IMR-90 (cell line): Measurements from ENCODE around the gene PILRA. TPM values are rescaled to one million over a fixed set of nuclear protein-coding genes. Genes with fewer than 3 reads are reported as not detected.

Experiments used
- ATAC-seq: fragments of 200-7000 bp; cut with Tn5 transposase; 2 replicates; pipeline ENCODE4 v1.9.1; 2020; ENCODE audit warnings: low read depth, mild to moderate bottlenecking, moderate library complexity
- BruUV-seq: library from RNA; stranded (reverse); fragments of 400-500 nt; replicated peaks from 2 replicates; lab custom pipeline; 2021; lab: Mats Ljungman, UMichigan
- CTCF ChIA-PET: fragments of 300-600 bp; formaldehyde crosslinking; extraction: SDS; loops from one replicate; lab custom pipeline; 2021; ENCODE audit warnings: antibody characterized with exemption; lab: Yijun Ruan, JAX
- POLR2A ChIA-PET: fragments of 300-600 bp; sonication (Branson Sonifier 250); formaldehyde crosslinking; loops from one replicate; lab custom pipeline; 2022; ENCODE audit warnings: antibody characterized with exemption; ENCODE audit not compliant: unreplicated experiment; lab: Charles Lee
- DNase-seq: peaks from one replicate; pipeline ENCODE4 v3.0.0; 2013
- H2AFZ ChIP-seq: replicated peaks from 2 replicates; pipeline ENCODE3; 2013; ENCODE audit warnings: low read length, mild to moderate bottlenecking; ENCODE audit not compliant: poor library complexity
- H2AK5ac ChIP-seq: 2 replicates; pipeline ENCODE4 v1.6.1; 2013; ENCODE audit warnings: low read depth, low read length, inconsistent platforms
- H2AK9ac ChIP-seq: replicated peaks from 2 replicates; pipeline ENCODE3; 2013; ENCODE audit warnings: mild to moderate bottlenecking, low read depth, low read length, moderate library complexity; ENCODE audit not compliant: poor library complexity
- H2BK120ac ChIP-seq: 2 replicates; pipeline ENCODE4 v1.6.1; 2013; ENCODE audit warnings: low read depth, low read length, inconsistent platforms
- H2BK15ac ChIP-seq: 3 replicates; pipeline ENCODE4 v1.6.1; 2013; ENCODE audit warnings: low read depth, low read length, inconsistent platforms
- H2BK20ac ChIP-seq: 2 replicates; pipeline ENCODE4 v1.6.1; 2013; ENCODE audit warnings: low read depth, mild to moderate bottlenecking, inconsistent platforms, low read length, moderate library complexity
- H2BK5ac ChIP-seq: 2 replicates; pipeline ENCODE4 v1.6.1; 2013; ENCODE audit warnings: mild to moderate bottlenecking, low read depth, low read length, inconsistent platforms; ENCODE audit not compliant: poor library complexity, severe bottlenecking
- H3K14ac ChIP-seq: replicated peaks from 2 replicates; pipeline ENCODE4 v1.6.1; 2013; ENCODE audit warnings: low read depth, low read length, inconsistent platforms
- H3K18ac ChIP-seq: 2 replicates; pipeline ENCODE4 v1.6.1; 2013; ENCODE audit warnings: low read depth, low read length, control low read depth
- H3K23ac ChIP-seq: 2 replicates; pipeline ENCODE4 v1.6.1; 2013; ENCODE audit warnings: low read depth, low read length, inconsistent platforms
- H3K27ac ChIP-seq: 2 replicates; pipeline ENCODE4 v1.5.1; 2013; ENCODE audit warnings: mild to moderate bottlenecking, control low read depth, low read length; ENCODE audit not compliant: insufficient read depth
- H3K27me3 ChIP-seq: 2 replicates; pipeline ENCODE4 v1.6.1; 2013; ENCODE audit warnings: low read length; ENCODE audit not compliant: control insufficient read depth, insufficient read depth
- H3K36me3 ChIP-seq: 2 replicates; pipeline ENCODE4 v1.6.1; 2013; ENCODE audit warnings: low read length, mixed read lengths; ENCODE audit not compliant: control insufficient read depth, insufficient read depth
- H3K4ac ChIP-seq: 2 replicates; pipeline ENCODE4 v1.6.1; 2013; ENCODE audit warnings: low read depth, low read length, inconsistent platforms
- H3K4me1 ChIP-seq: 2 replicates; pipeline ENCODE4 v1.6.1; 2013; ENCODE audit warnings: low read length, mixed read lengths; ENCODE audit not compliant: control insufficient read depth, insufficient read depth
- H3K4me2 ChIP-seq: 2 replicates; pipeline ENCODE4 v1.6.1; 2013; ENCODE audit warnings: low read depth, mild to moderate bottlenecking, control low read depth, low read length, moderate library complexity
- H3K4me3 ChIP-seq: 2 replicates; pipeline ENCODE4 v1.5.1; 2013; ENCODE audit warnings: low read depth, mild to moderate bottlenecking, control low read depth, low read length, moderate library complexity; ENCODE audit not compliant: insufficient read depth
- H3K56ac ChIP-seq: 2 replicates; pipeline ENCODE4 v1.6.1; 2013; ENCODE audit warnings: low read length, inconsistent platforms; ENCODE audit not compliant: insufficient read depth; ENCODE audit errors: extremely low read depth
- H3K79me1 ChIP-seq, 2 experiments: 2 replicates each; pipeline ENCODE4 v1.6.1; 2013; ENCODE audit warnings: low read length in 2 of 2, inconsistent platforms in 1 of 2, low read depth in 1 of 2
- H3K9ac ChIP-seq: 2 replicates; pipeline ENCODE4 v1.6.1; 2013; ENCODE audit warnings: low read depth, low read length, control low read depth
- H3K9me1 ChIP-seq: 2 replicates; pipeline ENCODE4 v1.6.1; 2013; ENCODE audit warnings: low read length, inconsistent platforms; ENCODE audit not compliant: insufficient read depth
- H3K9me3 ChIP-seq: 2 replicates; pipeline ENCODE4 v1.6.1; 2013; ENCODE audit warnings: low read length; ENCODE audit not compliant: control insufficient read depth, insufficient read depth
- H4K20me1 ChIP-seq: 2 replicates; pipeline ENCODE4 v1.6.1; 2013; ENCODE audit warnings: low read length, inconsistent platforms; ENCODE audit not compliant: insufficient read depth
- H4K5ac ChIP-seq: 2 replicates; pipeline ENCODE4 v1.6.1; 2013; ENCODE audit warnings: mild to moderate bottlenecking, low read depth, low read length, control low read depth
- H4K8ac ChIP-seq, 2 experiments: 2 replicates each; pipeline ENCODE4 v1.6.1; 2013; ENCODE audit warnings: low read depth in 2 of 2, low read length in 2 of 2, control low read depth in 1 of 2, inconsistent platforms in 1 of 2
- H4K91ac ChIP-seq: 2 replicates; pipeline ENCODE4 v1.6.1; 2013; ENCODE audit warnings: low read depth, low read length, inconsistent platforms; ENCODE audit not compliant: insufficient read depth
- BHLHE40 ChIP-seq: fragments of 150-350 bp; IDR thresholded peaks from 2 replicates; pipeline ENCODE4 v1.6.1; 2016; ENCODE audit warnings: mild to moderate bottlenecking, low read depth, low read length
- CEBPB ChIP-seq: IDR thresholded peaks from 2 replicates; pipeline ENCODE4 v1.6.1; 2012; ENCODE audit warnings: low read depth, low read length, improper control_type of control experiment
- FOS ChIP-seq: fragments of 150-350 bp; IDR thresholded peaks from 2 replicates; pipeline ENCODE4 v1.6.1; 2016; ENCODE audit warnings: low read depth, low read length
- MAFK ChIP-seq: IDR thresholded peaks from 2 replicates; pipeline ENCODE4 v1.6.1; 2012; ENCODE audit warnings: low read depth, low read length, improper control_type of control experiment
- MAZ ChIP-seq: IDR thresholded peaks from 2 replicates; pipeline ENCODE4 v1.6.1; 2012; ENCODE audit warnings: low read depth, mild to moderate bottlenecking, low read length, improper control_type of control experiment, moderate library complexity, borderline replicate concordance
- MXI1 ChIP-seq: IDR thresholded peaks from 2 replicates; pipeline ENCODE4 v1.6.1; 2012; ENCODE audit warnings: low read depth, mild to moderate bottlenecking, low read length, moderate library complexity, borderline replicate concordance
- NFE2L2 ChIP-seq: fragments of 150-350 bp; IDR thresholded peaks from 2 replicates; pipeline ENCODE4 v1.6.1; 2016; ENCODE audit warnings: low read depth, mild to moderate bottlenecking, low read length
- POLR2A ChIP-seq: IDR thresholded peaks from 2 replicates; pipeline ENCODE4 v1.6.1; 2012; ENCODE audit warnings: mild to moderate bottlenecking, low read depth, low read length
- RAD21 ChIP-seq: IDR thresholded peaks from 2 replicates; pipeline ENCODE4 v1.6.1; 2012; ENCODE audit warnings: low read length, improper control_type of control experiment
- RCOR1 ChIP-seq: IDR thresholded peaks from 2 replicates; pipeline ENCODE4 v1.6.1; 2012; ENCODE audit warnings: mild to moderate bottlenecking, low read length, improper control_type of control experiment; ENCODE audit not compliant: insufficient replicate concordance
- RFX5 ChIP-seq: IDR thresholded peaks from 2 replicates; pipeline ENCODE4 v1.8.0; 2012; ENCODE audit warnings: low read depth, mild to moderate bottlenecking, low read length, moderate library complexity
- WGBS, 2 experiments: methylation state at CpG; one replicate each; pipeline versions ENCODE4 v1.1.5 to v1.1.7; 2013; ENCODE audit warnings: missing lambda C conversion rate in 2 of 2; ENCODE audit not compliant: insufficient read length in 1 of 2; ENCODE audit errors: extremely low coverage in 2 of 2; 5-methylcytosine and 5-hydroxymethylcytosine counted together
- dilution Hi-C: fragments of 300-500 bp; cut with HindIII; formaldehyde crosslinking; loops from one replicate; pipeline ENCODE4 v1.14.3; 2018; ENCODE audit warnings: low sequenced_read_pairs; ENCODE audit not compliant: unreplicated experiment
- in situ Hi-C: fragments of 300-500 bp; cut with MboI; formaldehyde crosslinking; loops from 3 replicates; pipeline ENCODE4 v1.14.3; 2019; ENCODE audit warnings: low sequenced_read_pairs, inconsistent platforms, mixed read lengths
- intact Hi-C: fragments of 100-400 bp; cut with micrococcal nuclease; formaldehyde crosslinking; loops from 2 replicates; pipeline ENCODE4 v1.10.0; 2022
- polyA plus RNA-seq, 3 experiments: library from polyadenylated mRNA; depleted of rRNA; stranded (reverse); fragments of >200 nt; gene quantifications; 2 replicates each; pipeline ENCODE4 v1.2.3, GENCODE V29; 2012; ENCODE audit warnings: low replicate concordance in 1 of 3
- total RNA-seq: library from RNA; depleted of rRNA; stranded (reverse); fragments of >200 nt; gene quantifications from 2 replicates; pipeline ENCODE4 v1.2.3, GENCODE V29; 2012
- TF ChIP-seq, protein P1 (sequence below): conservative IDR thresholded peaks from 2 replicates; pipeline ENCODE4 v1.5.1; 2012; ENCODE audit warnings: mild to moderate bottlenecking, low read depth, low read length, improper control_type of control experiment
- TF ChIP-seq, protein P2 (sequence below): fragments of 150-350 bp; IDR thresholded peaks from 2 replicates; pipeline ENCODE4 v1.6.1; 2017; ENCODE audit warnings: mild to moderate bottlenecking, antibody characterized with exemption, low read length, low read depth

PILRA gene
- total and polyA plus RNA-seq, 2 of the 4 experiments (the other 2 are of a cell fraction) = 0.56 TPM; not detected in 1

DNA sequence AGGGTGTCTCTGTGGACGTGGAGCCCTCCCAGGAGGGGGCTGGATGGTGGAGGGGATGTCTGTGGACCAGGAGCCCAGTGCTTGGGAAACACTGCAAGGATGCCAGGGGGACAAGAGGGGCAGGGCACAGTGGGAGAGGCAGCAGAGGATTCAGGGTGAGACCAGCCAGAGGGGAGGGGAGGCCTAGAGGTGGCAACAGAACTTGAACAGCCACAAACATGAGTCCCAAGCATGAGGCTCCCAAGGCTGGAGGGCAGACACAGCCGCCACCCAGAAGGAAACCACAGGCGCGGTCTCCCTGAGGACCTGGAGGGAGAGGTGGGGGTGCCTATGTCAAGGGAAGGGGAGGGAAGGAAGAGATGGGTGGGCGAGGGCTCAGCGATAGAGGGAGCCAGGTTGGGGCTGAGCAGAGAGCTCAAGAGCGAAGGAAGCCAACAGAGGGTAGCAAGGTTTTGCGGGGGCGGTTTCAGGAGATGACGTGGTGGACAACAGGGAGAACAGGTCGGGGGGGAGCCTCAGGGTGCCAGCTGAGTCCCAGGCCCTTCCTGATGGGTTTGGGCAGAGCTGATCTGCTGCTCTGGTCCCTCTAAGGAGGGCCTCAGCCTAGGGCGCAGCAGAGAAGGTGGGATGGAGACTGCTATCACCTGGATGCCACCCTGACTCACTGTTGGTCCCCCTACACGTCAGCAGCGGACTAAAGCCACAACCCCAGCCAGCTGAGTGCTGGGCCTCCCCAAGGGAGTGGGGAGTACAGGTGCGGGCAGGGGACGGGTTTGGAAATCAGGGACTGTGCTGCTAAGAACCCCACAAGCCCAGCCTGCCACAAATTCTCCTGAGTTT lies 6.7 kb upstream of the PILRA start (continued):
- no peak for TF ChIP-seq CEBPB

DNA sequence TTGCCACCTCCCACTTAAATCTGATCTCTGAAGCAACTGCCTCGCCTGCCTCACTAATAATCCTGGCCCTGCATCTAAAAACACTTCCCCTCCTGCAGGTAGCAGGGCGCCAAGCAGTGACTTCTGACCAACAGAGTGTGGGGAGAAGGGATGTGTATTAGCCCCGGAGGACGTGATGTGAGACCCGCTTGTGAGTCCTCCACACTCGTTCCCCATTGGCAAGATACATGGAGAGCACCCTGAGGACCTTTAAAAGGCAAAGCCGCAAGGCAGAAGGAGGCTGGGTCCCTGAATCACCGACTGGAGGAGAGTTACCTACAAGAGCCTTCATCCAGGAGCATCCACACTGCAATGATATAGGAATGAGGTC lies 6.1 kb upstream of the PILRA start:
- no peak overlapping the region for H3K4me3 ChIP-seq
- no peak overlapping the region for H3K18ac ChIP-seq
- no peak overlapping the region for H3K14ac ChIP-seq
- H3K4ac ChIP-seq = no peak overlapping the region
- dilution Hi-C loops = no loop called here
- no CpG with 5 or more reads among the region's 8 CpGs for WGBS, 2 experiments
- H4K8ac ChIP-seq = no peak overlapping the region
- H4K5ac ChIP-seq = no peak overlapping the region
- H4K20me1 ChIP-seq = no peaks in the 10 kb centered on the region
- no peaks in the 10 kb centered on the region for H3K27me3 ChIP-seq
- no peak overlapping the region for H2AK9ac ChIP-seq
- BruUV-seq = no TSS peak
- no peak overlapping the region for H4K91ac ChIP-seq
- H2BK5ac ChIP-seq = no peak overlapping the region
- H3K23ac ChIP-seq = no peak overlapping the region
- no peak overlapping the region for H2BK15ac ChIP-seq
- H2BK20ac ChIP-seq = no peak overlapping the region
- H3K4me2 ChIP-seq = no peak overlapping the region
- intact Hi-C loops = no loop called here
- DNase-seq = no peak
- no peak for ATAC-seq
- ChIA-PET CTCF (no interaction called here), POLR2A (no interaction called here)
- no peak overlapping the region for H3K9ac ChIP-seq
- H3K27ac ChIP-seq = no peak overlapping the region
- 0 out of 2 replicates have a peak, but pooled peaks cover 6% of the 10 kb centered on the region for H3K9me1 ChIP-seq
- no peak overlapping the region for H2AK5ac ChIP-seq
- H3K9me3 ChIP-seq = no peaks in the 10 kb centered on the region
- no peak overlapping the region for H3K56ac ChIP-seq
- H3K79me1 ChIP-seq = no peaks in the 10 kb centered on the region
- no peak overlapping the region for H2AFZ ChIP-seq
- no peak overlapping the region for H2BK120ac ChIP-seq
- in situ Hi-C loops = no loop called here
- peaks cover 6% of the 10 kb centered on the region for H3K36me3 ChIP-seq
- peaks cover 3% of the 10 kb centered on the region for H3K4me1 ChIP-seq
- TF ChIP-seq RAD21 (no peak), MAFK (no peak), RFX5 (no peak), BHLHE40 (no peak), RCOR1 (no peak), FOS (no peak), MAZ (no peak), POLR2A (no peak), NFE2L2 (no peak), MXI1 (no peak)
- TF ChIP-seq, protein P1, sequence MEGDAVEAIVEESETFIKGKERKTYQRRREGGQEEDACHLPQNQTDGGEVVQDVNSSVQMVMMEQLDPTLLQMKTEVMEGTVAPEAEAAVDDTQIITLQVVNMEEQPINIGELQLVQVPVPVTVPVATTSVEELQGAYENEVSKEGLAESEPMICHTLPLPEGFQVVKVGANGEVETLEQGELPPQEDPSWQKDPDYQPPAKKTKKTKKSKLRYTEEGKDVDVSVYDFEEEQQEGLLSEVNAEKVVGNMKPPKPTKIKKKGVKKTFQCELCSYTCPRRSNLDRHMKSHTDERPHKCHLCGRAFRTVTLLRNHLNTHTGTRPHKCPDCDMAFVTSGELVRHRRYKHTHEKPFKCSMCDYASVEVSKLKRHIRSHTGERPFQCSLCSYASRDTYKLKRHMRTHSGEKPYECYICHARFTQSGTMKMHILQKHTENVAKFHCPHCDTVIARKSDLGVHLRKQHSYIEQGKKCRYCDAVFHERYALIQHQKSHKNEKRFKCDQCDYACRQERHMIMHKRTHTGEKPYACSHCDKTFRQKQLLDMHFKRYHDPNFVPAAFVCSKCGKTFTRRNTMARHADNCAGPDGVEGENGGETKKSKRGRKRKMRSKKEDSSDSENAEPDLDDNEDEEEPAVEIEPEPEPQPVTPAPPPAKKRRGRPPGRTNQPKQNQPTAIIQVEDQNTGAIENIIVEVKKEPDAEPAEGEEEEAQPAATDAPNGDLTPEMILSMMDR = no peak
- TF ChIP-seq, protein P2, sequence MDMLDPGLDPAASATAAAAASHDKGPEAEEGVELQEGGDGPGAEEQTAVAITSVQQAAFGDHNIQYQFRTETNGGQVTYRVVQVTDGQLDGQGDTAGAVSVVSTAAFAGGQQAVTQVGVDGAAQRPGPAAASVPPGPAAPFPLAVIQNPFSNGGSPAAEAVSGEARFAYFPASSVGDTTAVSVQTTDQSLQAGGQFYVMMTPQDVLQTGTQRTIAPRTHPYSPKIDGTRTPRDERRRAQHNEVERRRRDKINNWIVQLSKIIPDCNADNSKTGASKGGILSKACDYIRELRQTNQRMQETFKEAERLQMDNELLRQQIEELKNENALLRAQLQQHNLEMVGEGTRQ = no peak
